DND-41 (cell line): ENCODE measurements around the gene SSTR1.

ENCODE experiments used
- ATAC-seq: fragments of 200-7000 bp; cut with Tn5 transposase; 3 replicates; pipeline ENCODE4 v1.9.1; 2021; ENCODE audit warnings: low read depth; ENCODE audit not compliant: insufficient read depth
- DNase-seq: peaks from one replicate; pipeline ENCODE4 v3.0.0-alpha.2; 2020
- H2AFZ ChIP-seq: 2 replicates; pipeline ENCODE4 v1.6.0; 2012; ENCODE audit warnings: low read depth, low read length
- H3K27ac ChIP-seq: 2 replicates; pipeline ENCODE4 v1.5.1; 2012; ENCODE audit warnings: low read length, inconsistent platforms
- H3K27me3 ChIP-seq: fragments of 200-600 bp; sonication (generic); 2 replicates; pipeline ENCODE4 v1.6.0; 2012; ENCODE audit warnings: low read length, mild to moderate bottlenecking, inconsistent platforms; ENCODE audit not compliant: insufficient read depth, poor library complexity
- H3K36me3 ChIP-seq: 2 replicates; pipeline ENCODE4 v1.5.1; 2012; ENCODE audit warnings: low read length, inconsistent platforms; ENCODE audit not compliant: insufficient read depth
- H3K4me1 ChIP-seq: 2 replicates; pipeline ENCODE4 v1.5.1; 2012; ENCODE audit warnings: mild to moderate bottlenecking, low read length; ENCODE audit not compliant: insufficient read depth
- H3K4me2 ChIP-seq: 2 replicates; pipeline ENCODE4 v1.6.0; 2012; ENCODE audit warnings: mild to moderate bottlenecking, moderate library complexity, low read length, inconsistent platforms; ENCODE audit not compliant: insufficient read depth
- H3K4me3 ChIP-seq, 2 experiments: fragments of 200-600 bp in 1 of 2; shearing (Covaris generic) in 1 of 2; 2 replicates each; pipeline ENCODE4 v1.5.1; 2012 to 2016; ENCODE audit warnings: inconsistent platforms in 2 of 2, low read length in 2 of 2, mild to moderate bottlenecking in 2 of 2, low read depth in 1 of 2, moderate library complexity in 1 of 2
- H3K79me2 ChIP-seq: 2 replicates; pipeline ENCODE4 v1.6.0; 2012; ENCODE audit warnings: low read length, inconsistent platforms; ENCODE audit not compliant: insufficient read depth
- H3K9ac ChIP-seq: 2 replicates; pipeline ENCODE4 v1.6.0; 2012; ENCODE audit warnings: low read depth, mild to moderate bottlenecking, inconsistent platforms, low read length, moderate library complexity
- H3K9me3 ChIP-seq: 2 replicates; pipeline ENCODE4 v1.5.1; 2012; ENCODE audit warnings: low read length, moderate library complexity, mild to moderate bottlenecking, inconsistent platforms; ENCODE audit not compliant: insufficient read depth, severe bottlenecking
- H4K20me1 ChIP-seq: 2 replicates; pipeline ENCODE4 v1.6.0; 2012; ENCODE audit warnings: low read length; ENCODE audit not compliant: insufficient read depth
- EZH2 ChIP-seq: IDR thresholded peaks from 3 replicates; pipeline ENCODE4 v1.6.1; 2012; ENCODE audit warnings: borderline replicate concordance, low read depth, mild to moderate bottlenecking, moderate library complexity, low read length, inconsistent platforms; ENCODE audit not compliant: severe bottlenecking
- TF ChIP-seq, protein P1 (sequence below): IDR thresholded peaks from 2 replicates; pipeline ENCODE4 v1.5.1; 2012; ENCODE audit warnings: borderline replicate concordance, low read length, moderate library complexity, mild to moderate bottlenecking; ENCODE audit not compliant: poor library complexity, severe bottlenecking; ENCODE audit errors: extremely low read depth

Gene SSTR1

DNA sequence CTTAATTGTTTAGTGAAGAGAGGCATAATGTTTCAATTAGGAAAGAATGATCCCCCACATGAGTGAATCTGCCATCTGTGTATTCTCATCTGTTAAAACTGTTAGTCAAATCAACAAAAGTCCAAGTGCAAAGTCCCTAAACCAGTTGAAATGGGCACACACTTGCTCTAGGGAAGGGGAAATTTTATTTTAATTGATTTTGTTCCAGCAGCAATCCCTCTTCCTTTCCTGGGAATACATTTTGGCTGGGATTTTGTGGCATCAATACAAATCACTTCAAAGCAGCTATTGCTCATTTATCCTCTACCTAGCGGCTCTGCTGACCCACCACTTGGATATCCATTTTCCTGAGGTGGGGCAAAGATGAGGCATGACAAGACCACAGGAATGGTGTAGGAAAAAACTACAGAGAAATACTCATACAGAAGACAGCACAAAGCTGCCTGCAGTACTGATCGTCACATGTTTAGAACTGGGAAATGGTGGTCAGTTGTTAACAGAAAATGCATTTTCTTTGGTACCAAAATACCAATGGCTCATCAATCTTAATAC is 9.8 kb upstream of the SSTR1 start:
- H2AFZ ChIP-seq: no peak overlapping the region
- no peak overlapping the region for H3K4me2 ChIP-seq
- H3K4me3 ChIP-seq: no peak overlapping the region
- DNase-seq (no peak), ATAC-seq (no peak)
- TF ChIP-seq, protein P1, sequence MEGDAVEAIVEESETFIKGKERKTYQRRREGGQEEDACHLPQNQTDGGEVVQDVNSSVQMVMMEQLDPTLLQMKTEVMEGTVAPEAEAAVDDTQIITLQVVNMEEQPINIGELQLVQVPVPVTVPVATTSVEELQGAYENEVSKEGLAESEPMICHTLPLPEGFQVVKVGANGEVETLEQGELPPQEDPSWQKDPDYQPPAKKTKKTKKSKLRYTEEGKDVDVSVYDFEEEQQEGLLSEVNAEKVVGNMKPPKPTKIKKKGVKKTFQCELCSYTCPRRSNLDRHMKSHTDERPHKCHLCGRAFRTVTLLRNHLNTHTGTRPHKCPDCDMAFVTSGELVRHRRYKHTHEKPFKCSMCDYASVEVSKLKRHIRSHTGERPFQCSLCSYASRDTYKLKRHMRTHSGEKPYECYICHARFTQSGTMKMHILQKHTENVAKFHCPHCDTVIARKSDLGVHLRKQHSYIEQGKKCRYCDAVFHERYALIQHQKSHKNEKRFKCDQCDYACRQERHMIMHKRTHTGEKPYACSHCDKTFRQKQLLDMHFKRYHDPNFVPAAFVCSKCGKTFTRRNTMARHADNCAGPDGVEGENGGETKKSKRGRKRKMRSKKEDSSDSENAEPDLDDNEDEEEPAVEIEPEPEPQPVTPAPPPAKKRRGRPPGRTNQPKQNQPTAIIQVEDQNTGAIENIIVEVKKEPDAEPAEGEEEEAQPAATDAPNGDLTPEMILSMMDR: no peak
- no peak for TF ChIP-seq EZH2
- H3K9me3 ChIP-seq: no peaks in the 10 kb centered on the region
- no peaks in the 10 kb centered on the region for H3K79me2 ChIP-seq
- H3K27me3 ChIP-seq: no peaks in the 10 kb centered on the region
- no peak overlapping the region for H3K27ac ChIP-seq
- H3K9ac ChIP-seq: no peak overlapping the region
- peaks cover 8% of the 10 kb centered on the region; the same call in 1 of the 2 replicates for H3K4me1 ChIP-seq
- H3K36me3 ChIP-seq: no peaks in the 10 kb centered on the region
- no peaks in the 10 kb centered on the region for H4K20me1 ChIP-seq

DNA sequence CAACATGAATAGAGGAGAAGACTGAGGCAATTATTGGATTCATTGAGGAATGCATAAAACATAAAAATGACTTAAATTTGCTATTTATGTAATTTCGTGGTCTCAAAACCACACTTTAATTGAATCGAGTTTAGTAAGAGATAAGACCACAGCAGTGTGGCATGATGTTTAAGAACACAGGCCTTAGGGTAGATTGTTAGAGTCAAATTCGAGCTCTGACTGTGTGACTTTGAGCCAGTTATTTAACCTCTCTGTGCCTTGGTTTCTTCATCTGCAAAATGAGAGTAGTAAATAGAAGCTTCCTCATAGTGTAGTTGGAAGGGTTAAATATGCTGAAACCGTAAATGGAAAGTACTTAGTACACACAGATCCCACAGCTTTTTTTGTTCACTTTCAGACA is 9.3 kb upstream of the SSTR1 start:
- Histone ChIP-seq H2AFZ (no peak overlapping the region), H3K9me3 (no peaks in the 10 kb centered on the region), H3K4me3 (no peak overlapping the region), H3K79me2 (no peaks in the 10 kb centered on the region), H3K4me2 (no peak overlapping the region), H3K9ac (no peak overlapping the region), H3K27me3 (no peaks in the 10 kb centered on the region), H3K36me3 (no peaks in the 10 kb centered on the region), H4K20me1 (no peaks in the 10 kb centered on the region), H3K27ac (no peak overlapping the region), H3K4me1 (peaks cover 8% of the 10 kb centered on the region; the same call in 1 of the 2 replicates)
- DNase-seq (no peak), ATAC-seq (no peak)
- TF ChIP-seq EZH2: no peak
- TF ChIP-seq, protein P1: no peak

DNA sequence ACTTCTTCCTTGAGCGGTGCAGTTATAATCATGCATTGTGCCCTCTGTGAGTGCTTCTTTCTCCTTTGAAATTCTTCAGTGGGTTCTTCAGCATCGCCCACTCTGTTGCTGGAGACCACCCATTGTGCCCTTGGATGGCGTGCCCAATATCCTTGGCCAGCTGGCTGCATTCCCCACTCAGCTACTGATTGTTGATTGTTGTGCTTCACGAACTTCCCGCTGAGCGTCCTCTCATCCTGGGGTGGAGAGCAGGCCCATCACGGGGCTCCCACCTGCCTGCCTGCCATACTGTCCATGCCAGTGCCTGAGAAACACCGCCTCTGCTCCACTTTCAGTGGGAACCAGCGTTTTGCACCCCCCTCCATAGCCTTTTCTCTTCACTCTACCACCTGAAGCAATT is 8.6 kb upstream of the SSTR1 start:
- Histone ChIP-seq H3K27me3 (no peaks in the 10 kb centered on the region), H3K4me2 (no peak overlapping the region), H3K4me3 (no peak overlapping the region), H3K79me2 (no peaks in the 10 kb centered on the region), H3K27ac (no peak overlapping the region), H3K36me3 (no peaks in the 10 kb centered on the region), H4K20me1 (no peaks in the 10 kb centered on the region), H3K9ac (no peak overlapping the region), H3K4me1 (peaks cover 8% of the 10 kb centered on the region; the same call in 1 of the 2 replicates), H3K9me3 (no peaks in the 10 kb centered on the region), H2AFZ (no peak overlapping the region)
- TF ChIP-seq, protein P1: no peak
- no peak for TF ChIP-seq EZH2
- ATAC-seq (no peak), DNase-seq (no peak)

DNA sequence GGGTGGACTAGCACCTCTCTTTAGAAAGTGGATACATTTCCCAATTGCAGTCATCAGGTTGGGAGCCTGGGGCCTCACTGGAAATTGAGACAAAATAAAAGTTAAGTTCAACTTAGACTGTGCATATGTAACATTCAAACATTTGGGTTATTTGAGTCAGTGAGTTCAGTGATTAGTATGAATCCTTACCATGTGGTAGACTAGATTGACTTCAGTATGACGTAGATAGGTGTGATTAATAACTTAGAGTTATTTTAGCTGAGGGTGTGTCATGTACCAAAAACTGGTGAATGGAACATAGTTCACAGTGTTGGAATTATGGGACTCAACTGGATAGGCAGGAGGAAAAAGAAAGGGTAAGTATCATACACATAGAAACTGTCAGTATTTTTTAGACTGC is 8.0 kb upstream of the SSTR1 start:
- TF ChIP-seq, protein P1: no peak
- TF ChIP-seq EZH2: no peak
- no peak overlapping the region for H3K27ac ChIP-seq
- peaks cover 8% of the 10 kb centered on the region; the same call in 1 of the 2 replicates for H3K4me1 ChIP-seq

More for the DNA sequence above, 8.0 kb upstream of the SSTR1 start:
- Histone ChIP-seq H3K27me3 (no peaks in the 10 kb centered on the region), H3K9ac (no peak overlapping the region), H2AFZ (no peak overlapping the region), H3K79me2 (no peaks in the 10 kb centered on the region), H3K4me3 (no peak overlapping the region), H3K4me2 (no peak overlapping the region), H4K20me1 (no peaks in the 10 kb centered on the region), H3K9me3 (no peaks in the 10 kb centered on the region), H3K36me3 (no peaks in the 10 kb centered on the region)
- ATAC-seq: no peak
- no peak for DNase-seq
